Karpas-422 (cell line): ENCODE results near the gene PWWP2A. TPM values are rescaled to one million over a fixed set of nuclear protein-coding genes. Genes with fewer than 3 reads are reported as not detected.
"Not testable (repeated sequence)": the region's sequence is repeated elsewhere in the genome, so short reads cannot be mapped to it uniquely, and the experiment has no call there.

ENCODE experiments used
- DNase-seq: peaks from one replicate; pipeline ENCODE4 v3.0.0-alpha.2; 2015
- H2AFZ ChIP-seq: fragments of 200-600 bp; sonication (generic); 2 replicates; pipeline ENCODE4 v1.6.1; 2014; ENCODE audit warnings: antibody characterized with exemption, low read length, mixed read lengths
- H3K27ac ChIP-seq: fragments of 200-600 bp; sonication (generic); 2 replicates; pipeline ENCODE4 v1.5.1; 2014; ENCODE audit warnings: mild to moderate bottlenecking, low read length, moderate library complexity
- H3K27me3 ChIP-seq: fragments of 200-600 bp; sonication (generic); 2 replicates; pipeline ENCODE4 v1.6.1; 2014; ENCODE audit warnings: low read length, mixed read lengths
- H3K36me3 ChIP-seq: fragments of 200-600 bp; sonication (generic); 2 replicates; pipeline ENCODE4 v1.6.1; 2014; ENCODE audit warnings: low read length, mixed read lengths; ENCODE audit not compliant: insufficient read depth
- H3K4me1 ChIP-seq: fragments of 200-600 bp; sonication (generic); 2 replicates; pipeline ENCODE4 v1.6.1; 2014; ENCODE audit warnings: mild to moderate bottlenecking, low read length, mixed read lengths
- H3K4me2 ChIP-seq: fragments of 200-600 bp; sonication (generic); 2 replicates; pipeline ENCODE4 v1.6.1; 2014; ENCODE audit warnings: low read length, low read depth, mild to moderate bottlenecking; ENCODE audit not compliant: poor library complexity, severe bottlenecking
- H3K4me3 ChIP-seq: fragments of 200-600 bp; sonication (generic); 2 replicates; pipeline ENCODE4 v1.5.1; 2014; ENCODE audit warnings: mild to moderate bottlenecking, antibody characterized with exemption, low read length, mixed read lengths
- H3K79me2 ChIP-seq: fragments of 200-600 bp; sonication (generic); 2 replicates; pipeline ENCODE4 v1.6.1; 2014; ENCODE audit warnings: mild to moderate bottlenecking, low read length, mixed read lengths
- H3K9ac ChIP-seq: fragments of 200-600 bp; sonication (generic); 2 replicates; pipeline ENCODE4 v1.6.0; 2014; ENCODE audit warnings: low read length
- H3K9me2 ChIP-seq: fragments of 200-600 bp; sonication (generic), shearing (Covaris generic); replicated peaks from 2 replicates; pipeline ENCODE4 v1.6.0; 2014; ENCODE audit warnings: mild to moderate bottlenecking, low read length, moderate library complexity; ENCODE audit not compliant: insufficient read depth
- H3K9me3 ChIP-seq: fragments of 300-700, 200-600 bp; sonication (generic); 2 replicates; pipeline ENCODE4 v1.6.1; 2014; ENCODE audit warnings: low read length, mixed read lengths
- H4K20me1 ChIP-seq: fragments of 200-600 bp; sonication (generic); 2 replicates; pipeline ENCODE4 v1.6.1; 2014; ENCODE audit warnings: mild to moderate bottlenecking, antibody characterized with exemption, low read length, low read depth; ENCODE audit not compliant: insufficient read depth
- total RNA-seq: library from RNA; depleted of rRNA; stranded (reverse); fragments of >200 nt; shearing (Covaris generic); gene quantifications from 2 replicates; pipeline ENCODE4 v1.2.3, GENCODE V29; 2014; ENCODE audit warnings: low replicate concordance

The PWWP2A gene
- total RNA-seq, 1 experiment from 2014 or later: 25.8 TPM

DNA sequence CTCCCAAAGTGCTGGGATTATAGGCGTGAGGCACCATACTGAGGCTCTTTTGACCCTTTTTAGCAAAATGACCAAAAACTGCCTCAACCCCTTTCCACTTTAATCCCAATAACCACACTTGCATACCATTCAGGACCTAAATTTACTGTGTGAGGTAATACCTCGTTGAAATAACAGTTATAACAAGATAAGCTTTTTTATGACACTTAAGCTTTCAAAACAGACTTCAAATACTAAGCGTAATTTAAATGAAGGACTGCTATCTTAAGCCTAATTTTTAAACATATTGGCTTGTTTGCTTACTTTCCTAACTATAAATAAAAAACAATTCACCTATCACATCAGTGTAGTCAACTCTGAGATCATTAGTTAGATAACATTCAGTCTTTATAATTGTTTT lies 37.8 kb downstream of the PWWP2A start:
- Histone ChIP-seq H3K79me2 (no peaks in the 10 kb centered on the region), H3K36me3 (0 out of 2 replicates have a peak, but pooled peaks cover 3% of the 10 kb centered on the region), H3K27ac (peak overlapping the region; percentile 59; the same call in 1 of the 2 replicates), H3K4me2 (peak overlapping the region; percentile 52), H3K9ac (peak overlapping the region; percentile 49), H3K27me3 (no peaks in the 10 kb centered on the region), H3K4me1 (peaks cover 13% of the 10 kb centered on the region), H3K4me3 (peak overlapping the region; percentile 49; the same call in 1 of the 2 replicates), H3K9me3 (no peaks in the 10 kb centered on the region), H4K20me1 (no peaks in the 10 kb centered on the region), H3K9me2 (no peaks in the 10 kb centered on the region), H2AFZ (peak overlapping the region; percentile 61)
- DNase-seq: no peak

DNA sequence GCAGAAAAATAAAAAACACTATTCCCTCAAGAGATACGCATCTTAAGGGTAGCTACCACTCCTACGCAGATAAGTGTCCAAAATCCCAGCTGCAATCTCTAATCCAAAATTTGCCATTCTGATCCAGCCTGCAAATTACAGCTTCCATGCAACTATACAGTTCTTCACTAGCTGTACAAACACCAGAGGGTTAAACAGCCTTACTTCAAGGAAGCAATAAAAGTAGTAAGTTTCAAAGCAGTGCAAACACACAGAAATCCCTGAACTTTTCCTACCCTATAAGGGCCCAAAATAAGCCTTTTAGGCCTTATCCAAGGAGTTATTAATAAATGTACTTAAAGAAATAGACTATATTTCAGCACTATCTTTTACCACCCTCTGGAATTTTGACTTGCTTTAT lies 39.5 kb downstream of the PWWP2A start:
- Histone ChIP-seq H3K9me2 (no peaks in the 10 kb centered on the region), H3K27me3 (no peaks in the 10 kb centered on the region), H3K79me2 (no peaks in the 10 kb centered on the region), H3K9ac (no peak overlapping the region), H4K20me1 (no peaks in the 10 kb centered on the region), H3K4me3 (no peak overlapping the region), H3K4me2 (no peak overlapping the region), H3K36me3 (0 out of 2 replicates have a peak, but pooled peaks cover 3% of the 10 kb centered on the region), H3K9me3 (no peaks in the 10 kb centered on the region), H3K27ac (no peak overlapping the region), H3K4me1 (peaks cover 13% of the 10 kb centered on the region), H2AFZ (no peak overlapping the region)
- no peak for DNase-seq

DNA sequence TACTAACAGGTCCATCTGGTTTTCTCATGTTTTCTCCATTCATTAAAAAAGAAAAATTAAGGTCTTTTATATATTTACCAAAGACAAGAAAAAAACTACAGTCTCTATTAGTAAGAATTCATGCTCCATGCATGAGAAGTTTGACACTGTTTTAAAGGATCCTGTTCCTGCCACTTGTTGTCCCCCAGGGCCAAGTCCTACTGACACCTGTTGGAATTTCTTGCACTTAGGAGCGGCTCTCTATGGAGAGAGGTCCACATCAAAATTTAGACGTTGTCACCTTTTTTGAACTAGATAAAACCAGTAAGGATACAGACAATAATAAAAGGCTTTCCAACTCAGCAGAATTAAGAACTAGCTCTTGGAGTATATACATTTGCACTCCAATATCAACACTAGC lies 42.3 kb downstream of the PWWP2A start:
- no peak overlapping the region for H3K4me2 ChIP-seq
- H3K27ac ChIP-seq: no peak overlapping the region
- no peak overlapping the region for H3K4me3 ChIP-seq
- no peak for DNase-seq
- H2AFZ ChIP-seq: no peak overlapping the region
- no peaks in the 10 kb centered on the region for H3K9me2 ChIP-seq
- H3K4me1 ChIP-seq: peaks cover 13% of the 10 kb centered on the region
- H3K27me3 ChIP-seq: no peaks in the 10 kb centered on the region
- H3K36me3 ChIP-seq: 0 out of 2 replicates have a peak, but pooled peaks cover 3% of the 10 kb centered on the region
- H4K20me1 ChIP-seq: no peaks in the 10 kb centered on the region
- H3K79me2 ChIP-seq: no peaks in the 10 kb centered on the region
- H3K9me3 ChIP-seq: no peaks in the 10 kb centered on the region
- no peak overlapping the region for H3K9ac ChIP-seq

DNA sequence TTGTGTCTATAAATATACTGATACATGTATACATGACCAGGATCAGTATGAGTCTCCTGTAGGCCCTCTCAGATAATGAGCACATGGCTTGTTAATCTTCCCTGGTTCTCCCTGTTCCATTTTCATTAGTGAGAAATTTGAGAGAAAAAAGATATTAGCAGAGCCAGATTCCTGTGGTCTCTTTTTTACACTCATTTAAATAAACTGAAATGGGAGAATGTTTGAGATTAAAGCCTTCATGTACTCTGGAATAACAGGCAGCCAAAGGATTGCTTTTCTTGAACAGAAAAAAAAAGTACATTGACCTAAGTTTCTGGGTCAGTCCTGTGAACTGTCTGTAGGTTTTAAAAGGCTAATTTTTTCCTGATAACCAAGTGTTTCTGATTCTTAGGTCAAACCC lies 44.2 kb downstream of the PWWP2A start:
- Histone ChIP-seq H3K27me3 (no peaks in the 10 kb centered on the region), H3K9me3 (no peaks in the 10 kb centered on the region), H4K20me1 (no peaks in the 10 kb centered on the region), H3K4me3 (no peak overlapping the region), H3K27ac (no peak overlapping the region), H3K9ac (no peak overlapping the region), H3K9me2 (no peaks in the 10 kb centered on the region), H3K4me2 (no peak overlapping the region), H3K4me1 (no peaks in the 10 kb centered on the region), H3K79me2 (no peaks in the 10 kb centered on the region), H2AFZ (no peak overlapping the region), H3K36me3 (0 out of 2 replicates have a peak, but pooled peaks cover 3% of the 10 kb centered on the region)
- DNase-seq: no peak

- H3K9me3 ChIP-seq: no peaks in the 10 kb centered on the region
- no peak overlapping the region for H3K4me3 ChIP-seq
- no peak overlapping the region for H2AFZ ChIP-seq
- no peak overlapping the region for H3K9ac ChIP-seq
- H3K27ac ChIP-seq: no peak overlapping the region
- DNase-seq: no peak
- no peaks in the 10 kb centered on the region for H3K4me1 ChIP-seq
- H3K79me2 ChIP-seq: no peaks in the 10 kb centered on the region
- no peaks in the 10 kb centered on the region for H3K9me2 ChIP-seq
- no peaks in the 10 kb centered on the region for H3K36me3 ChIP-seq
- no peak overlapping the region for H3K4me2 ChIP-seq
- H4K20me1 ChIP-seq: no peaks in the 10 kb centered on the region
- no peaks in the 10 kb centered on the region for H3K27me3 ChIP-seq
Measured at GRCh38 chr5:160071916-160072315, 47.3 kb downstream of the PWWP2A start.

- H3K27ac ChIP-seq: no peak overlapping the region
- no peaks in the 10 kb centered on the region for H3K9me2 ChIP-seq
- no peaks in the 10 kb centered on the region for H3K79me2 ChIP-seq
- H3K27me3 ChIP-seq: no peaks in the 10 kb centered on the region
- no peaks in the 10 kb centered on the region for H4K20me1 ChIP-seq
- no peak overlapping the region for H2AFZ ChIP-seq
- H3K4me1 ChIP-seq: no peaks in the 10 kb centered on the region
- H3K36me3 ChIP-seq: no peaks in the 10 kb centered on the region
- no peaks in the 10 kb centered on the region for H3K9me3 ChIP-seq
- no peak overlapping the region for H3K4me2 ChIP-seq
- H3K4me3 ChIP-seq: no peak overlapping the region
- DNase-seq: no peak
- H3K9ac ChIP-seq: no peak overlapping the region
Measured at GRCh38 chr5:160071516-160071915, 47.7 kb downstream of the PWWP2A start.

- H3K4me2 ChIP-seq, H3K9me2 ChIP-seq, H3K36me3 ChIP-seq, H3K4me3 ChIP-seq, DNase-seq, H3K9ac ChIP-seq, H4K20me1 ChIP-seq, H3K27ac ChIP-seq, H3K27me3 ChIP-seq, H3K4me1 ChIP-seq, H3K9me3 ChIP-seq, H2AFZ ChIP-seq, H3K79me2 ChIP-seq: not testable (repeated sequence)
Measured at GRCh38 chr5:160069120-160069519, 50.1 kb downstream of the PWWP2A start.

DNA sequence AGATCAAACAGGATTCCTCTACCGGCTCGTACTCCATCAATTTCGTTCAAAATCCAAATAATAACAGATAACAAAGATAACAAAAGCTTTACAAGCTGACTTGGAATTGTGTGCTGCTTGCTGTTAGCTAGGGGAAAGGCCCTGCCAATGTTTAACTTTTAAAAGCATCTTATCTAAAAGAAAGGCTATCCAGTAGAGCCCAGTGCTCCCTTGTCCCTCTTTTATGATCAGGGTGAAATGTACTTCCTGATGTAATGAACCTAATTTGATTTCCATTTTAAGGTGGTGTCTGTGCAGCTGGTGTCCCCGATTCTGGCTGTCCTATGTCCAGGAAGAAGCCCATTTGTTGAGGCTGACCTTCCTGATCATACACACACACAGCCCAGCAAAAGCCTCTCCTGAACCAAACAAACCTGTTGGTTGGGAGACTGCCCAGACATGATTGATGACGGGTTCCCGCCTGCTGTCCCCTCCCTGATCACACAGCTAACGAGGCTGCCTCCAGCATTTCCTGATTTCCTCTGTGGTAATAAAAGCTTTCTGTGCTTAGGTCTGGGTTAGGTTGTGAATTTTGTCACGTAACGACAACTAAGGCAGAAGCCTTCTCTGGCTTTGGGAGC lies 54.1 kb downstream of the PWWP2A start:
- H3K27ac ChIP-seq: no peak overlapping the region
- H3K36me3 ChIP-seq: peaks cover 5% of the 10 kb centered on the region; the same call in 1 of the 2 replicates
- no peaks in the 10 kb centered on the region for H3K9me3 ChIP-seq
- H3K4me2 ChIP-seq: no peak overlapping the region
- DNase-seq: no peak
- no peaks in the 10 kb centered on the region for H3K9me2 ChIP-seq
- no peak overlapping the region for H2AFZ ChIP-seq
- H3K79me2 ChIP-seq: no peaks in the 10 kb centered on the region
- no peaks in the 10 kb centered on the region for H3K27me3 ChIP-seq
- H3K9ac ChIP-seq: no peak overlapping the region
- no peaks in the 10 kb centered on the region for H3K4me1 ChIP-seq
- no peak overlapping the region for H3K4me3 ChIP-seq
- no peaks in the 10 kb centered on the region for H4K20me1 ChIP-seq
